RWPE1 (cell line): Measurements from ENCODE around the gene DDX23.
A peak's percentile ranks its signal among the peaks of the same experiment; 100 is the strongest.
"Not testable (repeated sequence)": the region's sequence is repeated elsewhere in the genome, so short reads cannot be mapped to it uniquely, and the experiment has no call there.

ENCODE experiments used
- CTCF ChIA-PET: fragments of 350-600 bp; sonication (Branson Sonifier 250); formaldehyde crosslinking; extraction: SDS; loops from one replicate; lab custom pipeline; 2021; lab: Yijun Ruan, JAX
- POLR2A ChIA-PET: fragments of 400-600 bp; formaldehyde crosslinking; extraction: SDS; loops from one replicate; lab custom pipeline; 2020; ENCODE audit warnings: antibody characterized with exemption; ENCODE audit not compliant: low non-redundant PET; lab: Yijun Ruan, JAX
- DNase-seq: peaks from one replicate; pipeline ENCODE4 v3.0.0; 2012; ENCODE audit warnings: low spot score
- H3K27ac ChIP-seq: fragments of 450-650 bp; 2 replicates; pipeline ENCODE4 v1.5.1; 2017
- CTCF ChIP-seq: fragments of 450-650 bp; conservative IDR thresholded peaks from 2 replicates; pipeline ENCODE4 v1.5.1; 2017; ENCODE audit warnings: low read depth, mild to moderate bottlenecking

Gene DDX23

GRCh38 chr12:48865281-48866051 lies 13.5 kb upstream of the DDX23 start, which contains the start of gene RND1:
RND1 (minus strand) TSS chr12:48865870; CDS start chr12:48865767, 103 bp downstream.
- DNase-seq, result peak; percentile 94
- peak within 1 kb of the TSS; percentile 39 for H3K27ac ChIP-seq
- TF ChIP-seq CTCF, result no peak
- ChIA-PET POLR2A (interaction anchor here (0.6 to 1.0 kb wide), 2 partner anchors 18 to 54 kb away, joined by 3 to 9 read pairs; no protein-coding TSS in a partner anchor), CTCF (interaction anchor here (1.0 to 2.0 kb wide), 4 partner anchors 12 to 123 kb away, joined by 3 to 7 read pairs (median 7); partner anchors contain the start of gene DDX23)

GRCh38 chr12:48863291-48863690 lies 11.3 kb upstream of the DDX23 start:
- TF ChIP-seq CTCF, result no peak
- no peak overlapping the region for H3K27ac ChIP-seq
- DNase-seq, result no peak
- ChIA-PET POLR2A (no interaction called here), CTCF (interaction anchor here (0.5 kb wide), 1 partner anchor 79 kb away, joined by 3 read pairs; no protein-coding TSS in a partner anchor)

- ChIA-PET CTCF (interaction anchor here (0.6 kb wide), 1 partner anchor 19 kb away, joined by 3 read pairs; no protein-coding TSS in a partner anchor), POLR2A (no interaction called here)
- no peak for TF ChIP-seq CTCF
- H3K27ac ChIP-seq, result no peak overlapping the region
- DNase-seq, result no peak
Observed at GRCh38 chr12:48862760-48863159, 10.8 kb upstream of the DDX23 start.

- POLR2A ChIA-PET, result no interaction called here
- DNase-seq, result no peak
- no peak overlapping the region for H3K27ac ChIP-seq
- CTCF ChIA-PET, result interaction anchor here (1.2 to 1.5 kb wide), 2 partner anchors 8 to 116 kb away, joined by 3 to 7 read pairs; no protein-coding TSS in a partner anchor
- TF ChIP-seq CTCF, result no peak
Observed at GRCh38 chr12:48861111-48861510, 9.1 kb upstream of the DDX23 start.

GRCh38 chr12:48860236-48860635 lies 8.3 kb upstream of the DDX23 start:
- H3K27ac ChIP-seq, POLR2A ChIA-PET, DNase-seq: not testable (repeated sequence)
- CTCF ChIA-PET, result interaction anchor here (0.5 to 1.2 kb wide), 4 partner anchors 35 to 406 kb away, joined by 3 to 5 read pairs (median 3); no protein-coding TSS in a partner anchor

GRCh38 chr12:48859607-48860006 lies 7.6 kb upstream of the DDX23 start:
- TF ChIP-seq CTCF, result no peak
- POLR2A ChIA-PET, result interaction anchor here (0.7 kb wide), 1 partner anchor 24 kb away, joined by 3 read pairs; no protein-coding TSS in a partner anchor
- DNase-seq, result no peak
- H3K27ac ChIP-seq, result no peak overlapping the region
- CTCF ChIA-PET, result interaction anchor here (0.7 kb wide), 1 partner anchor 121 kb away, joined by 3 read pairs; no protein-coding TSS in a partner anchor
